Measurements from ENCODE around the gene ACTR8. TPM values are rescaled to one million over a fixed set of nuclear protein-coding genes. Genes with fewer than 3 reads are reported as not detected.

ACTR8 gene
- polyA plus RNA-seq, 3 donors, result 8.3 to 12.2 (median 10.7) TPM

DNA sequence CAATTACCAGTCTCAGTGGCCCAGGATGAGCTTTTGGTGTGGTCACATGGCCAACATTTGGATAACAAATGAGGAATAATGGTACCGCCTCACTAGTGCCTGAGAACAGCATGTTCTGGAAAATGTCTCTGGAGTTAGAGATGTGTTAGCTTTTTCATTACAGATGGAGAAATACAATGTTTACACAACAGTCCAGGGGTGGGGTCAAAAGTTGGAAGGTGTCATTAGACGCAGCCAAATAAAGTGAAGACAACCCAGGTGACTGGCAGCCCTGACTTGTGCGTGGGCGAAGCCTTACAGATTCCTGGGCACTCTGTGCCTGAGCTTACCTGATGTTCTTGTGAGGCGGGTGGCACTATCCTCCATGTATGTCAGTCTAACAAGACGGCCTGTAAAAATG, 22.8 kb downstream of the ACTR8 start:
- Histone ChIP-seq H3K4me2 (replicated peaks; ENCODE audit: extremely low read depth, low read length, poor library complexity, severe bottlenecking) (no peak overlapping the region), H3K9me3 (replicated peaks in 1 of 2; ENCODE audit: control insufficient read depth in 1 of 2, insufficient read depth in 1 of 2, low read length in 2 of 2) (no peaks in the 10 kb centered on the region), H3K4me1 (ENCODE audit: control insufficient read depth in 1 of 2, insufficient read depth in 2 of 2, low read length in 2 of 2) (no peaks in the 10 kb centered on the region), H3K4me3 (replicated peaks in 1 of 3; ENCODE audit: low read depth in 2 of 3, low read length in 3 of 3) (no peak overlapping the region), H3K27ac (ENCODE audit: low read depth in 1 of 2, low read length in 2 of 2) (no peak overlapping the region), H3K9ac (ENCODE audit: insufficient read depth, low read length, poor library complexity, severe bottlenecking) (no peak overlapping the region), H3K79me2 (ENCODE audit: insufficient read depth, low read length) (no peaks in the 10 kb centered on the region), H3K36me3 (replicated peaks in 1 of 2; ENCODE audit: control insufficient read depth in 1 of 2, insufficient read depth in 2 of 2, low read length in 2 of 2) (peaks cover 7 to 55% of the 10 kb centered on the region in 2 donors), H3K27me3 (ENCODE audit: control insufficient read depth in 2 of 2, insufficient read depth in 2 of 2, low read length in 2 of 2) (peaks cover 0 to 2% of the 10 kb centered on the region in 2 donors), H2AFZ (ENCODE audit: insufficient read depth, low read depth, low read length, poor library complexity, severe bottlenecking) (no peak overlapping the region), H4K20me1 (ENCODE audit: insufficient read depth, low read length) (no peaks in the 10 kb centered on the region)
- intact Hi-C loops (cut with micrococcal nuclease), result no loop called here
- TF ChIP-seq, protein P1, sequence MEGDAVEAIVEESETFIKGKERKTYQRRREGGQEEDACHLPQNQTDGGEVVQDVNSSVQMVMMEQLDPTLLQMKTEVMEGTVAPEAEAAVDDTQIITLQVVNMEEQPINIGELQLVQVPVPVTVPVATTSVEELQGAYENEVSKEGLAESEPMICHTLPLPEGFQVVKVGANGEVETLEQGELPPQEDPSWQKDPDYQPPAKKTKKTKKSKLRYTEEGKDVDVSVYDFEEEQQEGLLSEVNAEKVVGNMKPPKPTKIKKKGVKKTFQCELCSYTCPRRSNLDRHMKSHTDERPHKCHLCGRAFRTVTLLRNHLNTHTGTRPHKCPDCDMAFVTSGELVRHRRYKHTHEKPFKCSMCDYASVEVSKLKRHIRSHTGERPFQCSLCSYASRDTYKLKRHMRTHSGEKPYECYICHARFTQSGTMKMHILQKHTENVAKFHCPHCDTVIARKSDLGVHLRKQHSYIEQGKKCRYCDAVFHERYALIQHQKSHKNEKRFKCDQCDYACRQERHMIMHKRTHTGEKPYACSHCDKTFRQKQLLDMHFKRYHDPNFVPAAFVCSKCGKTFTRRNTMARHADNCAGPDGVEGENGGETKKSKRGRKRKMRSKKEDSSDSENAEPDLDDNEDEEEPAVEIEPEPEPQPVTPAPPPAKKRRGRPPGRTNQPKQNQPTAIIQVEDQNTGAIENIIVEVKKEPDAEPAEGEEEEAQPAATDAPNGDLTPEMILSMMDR (IDR thresholded peaks at IDR 0.05), result no peak
- H3K4me3 Mint-ChIP-seq, result no peak overlapping the region
- H3K36me3 Mint-ChIP-seq, result peaks cover 26 to 44% of the 10 kb centered on the region in 2 donors
- H3K9me3 Mint-ChIP-seq, result no peaks in the 10 kb centered on the region
- WGBS (ENCODE audit: insufficient coverage), result 100% methylated on average over 3 of the region's 6 CpGs
- DNase-seq, result no peak
- peaks cover 6% of the 10 kb centered on the region for H3K4me1 Mint-ChIP-seq
- no peak overlapping the region for H3K27ac Mint-ChIP-seq
- peaks cover 3 to 10% (median 4%) of the 10 kb centered on the region in 3 donors for H3K27me3 Mint-ChIP-seq (ENCODE audit: low read depth in 3 of 3)

- peaks cover 22 to 35% of the 10 kb centered on the region in 2 donors for H3K36me3 Mint-ChIP-seq
- no peak overlapping the region for H3K9ac ChIP-seq (ENCODE audit: insufficient read depth, low read length, poor library complexity, severe bottlenecking)
- H3K27me3 ChIP-seq (ENCODE audit: control insufficient read depth in 2 of 2, insufficient read depth in 2 of 2, low read length in 2 of 2), result peaks cover 0 to 2% of the 10 kb centered on the region in 2 donors
- no peak overlapping the region for H3K4me2 ChIP-seq (replicated peaks; ENCODE audit: extremely low read depth, low read length, poor library complexity, severe bottlenecking)
- no peak overlapping the region for H3K4me3 ChIP-seq (replicated peaks in 1 of 3; ENCODE audit: low read depth in 2 of 3, low read length in 3 of 3)
- H3K4me1 ChIP-seq (ENCODE audit: control insufficient read depth in 1 of 2, insufficient read depth in 2 of 2, low read length in 2 of 2), result no peaks in the 10 kb centered on the region
- no peak overlapping the region for H3K4me3 Mint-ChIP-seq
- intact Hi-C loops (cut with micrococcal nuclease), result no loop called here
- WGBS (ENCODE audit: insufficient coverage), result 82% methylated on average over 7 of the region's 7 CpGs
- no peak for DNase-seq
- TF ChIP-seq, protein P1 (IDR thresholded peaks at IDR 0.05), result no peak
- H3K27ac ChIP-seq (ENCODE audit: low read depth in 1 of 2, low read length in 2 of 2), result no peak overlapping the region
- H2AFZ ChIP-seq (ENCODE audit: insufficient read depth, low read depth, low read length, poor library complexity, severe bottlenecking), result no peak overlapping the region
- H3K4me1 Mint-ChIP-seq, result peaks cover 6% of the 10 kb centered on the region
- no peak overlapping the region for H3K27ac Mint-ChIP-seq
- H3K9me3 ChIP-seq (replicated peaks in 1 of 2; ENCODE audit: control insufficient read depth in 1 of 2, insufficient read depth in 1 of 2, low read length in 2 of 2), result no peaks in the 10 kb centered on the region
- H3K27me3 Mint-ChIP-seq (ENCODE audit: low read depth in 3 of 3), result peaks cover 3 to 12% (median 4%) of the 10 kb centered on the region in 3 donors
- no peaks in the 10 kb centered on the region for H3K9me3 Mint-ChIP-seq
- H4K20me1 ChIP-seq (ENCODE audit: insufficient read depth, low read length), result no peaks in the 10 kb centered on the region
- no peaks in the 10 kb centered on the region for H3K79me2 ChIP-seq (ENCODE audit: insufficient read depth, low read length)
- peaks cover 5 to 45% of the 10 kb centered on the region in 2 donors for H3K36me3 ChIP-seq (replicated peaks in 1 of 2; ENCODE audit: control insufficient read depth in 1 of 2, insufficient read depth in 2 of 2, low read length in 2 of 2)
These were observed 23.7 kb downstream of the ACTR8 start for GRCh38 chr3:53858096-53858741.

Measured in CD14-positive monocyte (primary cell).